ENCODE measurements around the gene ARR3.

ARR3 gene

GRCh38 chrX:70324326-70324725 is 56.2 kb downstream of the ARR3 start:
- CTCF ChIA-PET: no interaction called here
- POLR2A ChIA-PET: no interaction called here
- TF ChIP-seq CTCF (IDR thresholded peaks at IDR 0.05; ENCODE audit: insufficient read depth, low read length, missing control alignments): no peak
- H3K4me3 ChIP-seq (ENCODE audit: low read depth, low read length): no peak overlapping the region
- no peak for DNase-seq (ENCODE audit: low read depth, low spot score)

GRCh38 chrX:70331161-70331560 is 63.0 kb downstream of the ARR3 start:
- no peak overlapping the region for H3K4me3 ChIP-seq (ENCODE audit: low read depth, low read length)
- CTCF ChIA-PET: no interaction called here
- POLR2A ChIA-PET: no interaction called here
- TF ChIP-seq CTCF (IDR thresholded peaks at IDR 0.05; ENCODE audit: insufficient read depth, low read length, missing control alignments): no peak
- no peak for DNase-seq (ENCODE audit: low read depth, low spot score)

Data from AG04449 (cell line).